ENCODE data around the gene RNF181.
A peak's percentile ranks its signal among the peaks of the same experiment; 100 is the strongest.

Gene RNF181

GRCh38 chr2:85595301-85596025 lies at the start of gene RNF181:
RNF181 (plus strand) TSS chr2:85595745; CDS start chr2:85595764, 19 bp downstream.
- DNase-seq (ENCODE audit: low read depth), result peak; percentile 99
- peak within 1 kb of the TSS; percentile 99 for H3K4me3 ChIP-seq (ENCODE audit: low read length)
- TF ChIP-seq CTCF (conservative IDR thresholded peaks at IDR 0.05; ENCODE audit: low read length), result no peak

- no peak overlapping the region for H3K4me3 ChIP-seq (ENCODE audit: low read length)
- no peak for DNase-seq (ENCODE audit: low read depth)
- TF ChIP-seq CTCF (conservative IDR thresholded peaks at IDR 0.05; ENCODE audit: low read length), result no peak
Measured at GRCh38 chr2:85545780-85546240, 49.7 kb upstream of the RNF181 start.

GRCh38 chr2:85547089-85547858 lies 48.3 kb upstream of the RNF181 start:
- TF ChIP-seq CTCF (conservative IDR thresholded peaks at IDR 0.05; ENCODE audit: low read length), result no peak
- no peak for DNase-seq (ENCODE audit: low read depth)
- no peak overlapping the region for H3K4me3 ChIP-seq (ENCODE audit: low read length)

- H3K4me3 ChIP-seq (ENCODE audit: low read length), result no peak overlapping the region
- no peak for TF ChIP-seq CTCF (conservative IDR thresholded peaks at IDR 0.05; ENCODE audit: low read length)
- DNase-seq (ENCODE audit: low read depth), result peak; percentile 23
Measured at GRCh38 chr2:85547859-85548607, 47.5 kb upstream of the RNF181 start.

GRCh38 chr2:85548608-85548900 lies 47.0 kb upstream of the RNF181 start:
- DNase-seq (ENCODE audit: low read depth), result no peak
- H3K4me3 ChIP-seq (ENCODE audit: low read length), result no peak overlapping the region
- TF ChIP-seq CTCF (conservative IDR thresholded peaks at IDR 0.05; ENCODE audit: low read length), result no peak

- no peak for DNase-seq (ENCODE audit: low read depth)
- no peak overlapping the region for H3K4me3 ChIP-seq (ENCODE audit: low read length)
- TF ChIP-seq CTCF (conservative IDR thresholded peaks at IDR 0.05; ENCODE audit: low read length), result no peak
Measured at GRCh38 chr2:85549095-85549494, 46.5 kb upstream of the RNF181 start.

Measured in AG10803 (cell line).